GM12872 (cell line): ENCODE results near the gene FGD4.

Source experiments
- CTCF ChIP-seq: IDR thresholded peaks from 3 replicates; pipeline ENCODE4 v1.5.1; 2011; ENCODE audit warnings: low read depth, mild to moderate bottlenecking, low read length, moderate library complexity; ENCODE audit not compliant: insufficient read depth

The FGD4 gene

GRCh38 chr12:32671930-32672780 lies 272.8 kb downstream of the FGD4 start:
- peak; percentile 57 for TF ChIP-seq CTCF

- no peak for TF ChIP-seq CTCF
Measured at GRCh38 chr12:32679091-32679919, 279.9 kb downstream of the FGD4 start, which contains the start of gene DNM1L. DNM1L (plus strand) TSS chr12:32679301; CDS start chr12:32679364, 63 bp downstream.

GRCh38 chr12:32679920-32680237 lies 280.5 kb downstream of the FGD4 start:
- TF ChIP-seq CTCF: no peak

GRCh38 chr12:32680787-32681186 lies 281.4 kb downstream of the FGD4 start:
- TF ChIP-seq CTCF: no peak

GRCh38 chr12:32681272-32681671 lies 281.9 kb downstream of the FGD4 start:
- TF ChIP-seq CTCF: no peak

- TF ChIP-seq CTCF: no peak
Measured at GRCh38 chr12:32686340-32686739, 287.0 kb downstream of the FGD4 start.

- no peak for TF ChIP-seq CTCF
Measured at GRCh38 chr12:32688786-32689185, 289.4 kb downstream of the FGD4 start.
